ENCODE results near the gene LPP. TPM values are rescaled to one million over a fixed set of nuclear protein-coding genes. Genes with fewer than 3 reads are reported as not detected.

Gene LPP
- total RNA-seq, 1 donor from 2014 or later, result 23.1 TPM

GRCh38 chr3:188168186-188168585 lies 14.2 kb downstream of the LPP start:
- Mint-ChIP-seq H3K4me3 (ENCODE audit: unreplicated experiment) (no peak overlapping the region), H3K4me1 (ENCODE audit: low read depth, unreplicated experiment) (no peaks in the 10 kb centered on the region), H3K27ac (ENCODE audit: unreplicated experiment) (no peak overlapping the region), H3K9me3 (ENCODE audit: unreplicated experiment) (no peaks in the 10 kb centered on the region), H3K27me3 (ENCODE audit: unreplicated experiment) (peaks cover 2% of the 10 kb centered on the region), H3K36me3 (ENCODE audit: unreplicated experiment) (no peaks in the 10 kb centered on the region)
- no peak for TF ChIP-seq CTCF (IDR thresholded peaks at IDR 0.05; ENCODE audit: partially characterized antibody, unreplicated experiment)
- DNase-seq, result no peak

DNA sequence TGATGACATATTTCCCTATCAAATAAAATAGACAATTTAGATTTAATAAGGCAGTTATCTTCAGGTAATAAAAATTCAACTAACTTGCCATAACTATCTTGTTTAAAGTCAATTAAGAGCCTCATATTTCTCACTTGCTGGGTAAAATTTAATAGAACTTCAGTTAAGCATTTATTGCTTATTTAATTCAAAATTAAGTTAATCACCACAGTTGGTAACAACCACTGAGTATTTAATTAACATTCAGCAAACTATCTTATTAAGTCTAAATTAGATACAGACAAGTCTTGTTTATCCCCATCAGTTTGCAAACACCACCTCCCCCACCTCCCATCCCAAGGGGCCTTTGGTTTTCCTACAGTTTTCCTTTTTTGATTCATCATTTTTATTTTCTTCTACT lies 14.7 kb downstream of the LPP start:
- H3K36me3 Mint-ChIP-seq (ENCODE audit: unreplicated experiment), result no peaks in the 10 kb centered on the region
- no peaks in the 10 kb centered on the region for H3K9me3 Mint-ChIP-seq (ENCODE audit: unreplicated experiment)
- H3K27ac Mint-ChIP-seq (ENCODE audit: unreplicated experiment), result no peak overlapping the region
- TF ChIP-seq CTCF (IDR thresholded peaks at IDR 0.05; ENCODE audit: partially characterized antibody, unreplicated experiment), result no peak
- no peaks in the 10 kb centered on the region for H3K4me1 Mint-ChIP-seq (ENCODE audit: low read depth, unreplicated experiment)
- no peak overlapping the region for H3K4me3 Mint-ChIP-seq (ENCODE audit: unreplicated experiment)
- peaks cover 2% of the 10 kb centered on the region for H3K27me3 Mint-ChIP-seq (ENCODE audit: unreplicated experiment)
- DNase-seq, result no peak

- no peak for DNase-seq
- Mint-ChIP-seq H3K4me3 (ENCODE audit: unreplicated experiment) (no peak overlapping the region), H3K4me1 (ENCODE audit: low read depth, unreplicated experiment) (peaks cover 8% of the 10 kb centered on the region), H3K9me3 (ENCODE audit: unreplicated experiment) (no peaks in the 10 kb centered on the region), H3K36me3 (ENCODE audit: unreplicated experiment) (no peaks in the 10 kb centered on the region), H3K27ac (ENCODE audit: unreplicated experiment) (no peak overlapping the region), H3K27me3 (ENCODE audit: unreplicated experiment) (peaks cover 4% of the 10 kb centered on the region)
- no peak for TF ChIP-seq CTCF (IDR thresholded peaks at IDR 0.05; ENCODE audit: partially characterized antibody, unreplicated experiment)
Observed at GRCh38 chr3:188169830-188170455, 16.0 kb downstream of the LPP start.

DNA sequence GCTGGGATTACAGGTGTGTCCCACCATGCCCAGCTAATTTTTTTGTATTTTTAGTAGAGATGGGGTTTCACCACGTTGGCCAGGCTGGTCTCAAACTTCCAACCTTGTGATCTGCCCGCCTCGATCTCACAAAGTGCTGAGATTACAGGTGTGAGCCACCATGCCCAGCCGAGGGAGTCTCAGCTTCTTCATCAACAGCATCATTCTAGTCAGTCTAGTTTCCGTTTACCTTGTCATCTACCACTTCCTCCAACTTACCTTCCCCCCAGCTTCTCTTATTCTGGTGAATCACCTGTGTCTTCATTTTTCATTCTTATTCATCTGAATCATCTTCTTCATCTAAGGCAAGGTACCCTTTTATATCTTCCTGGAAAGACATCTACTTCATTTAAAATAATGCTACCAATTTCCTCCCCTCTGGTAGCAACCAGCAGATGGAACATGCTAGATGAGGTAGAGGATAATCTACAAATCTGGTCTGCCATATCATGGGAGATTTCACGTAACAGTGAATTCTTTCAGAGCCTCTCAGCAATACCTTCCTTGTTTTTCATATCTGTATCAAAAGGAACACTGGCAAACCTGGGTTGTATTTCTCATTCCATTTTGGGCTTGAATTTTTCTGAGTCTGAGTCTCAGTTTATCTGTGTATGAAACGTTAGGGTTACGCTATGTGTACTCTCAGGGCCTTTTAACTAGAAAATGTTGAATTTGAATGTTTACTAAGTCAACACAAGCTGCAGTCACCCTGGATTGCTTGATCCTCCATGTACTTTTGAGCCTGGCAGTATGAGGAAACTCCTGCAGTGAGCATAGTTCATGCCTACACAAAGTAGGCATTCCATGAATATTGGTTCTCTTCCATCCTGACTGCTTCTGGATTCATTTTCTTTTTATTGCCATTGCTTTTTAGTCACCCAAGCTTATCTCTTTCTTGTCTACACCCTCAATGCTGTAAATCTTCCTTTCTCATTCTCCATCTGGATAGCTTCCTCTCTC lies 16.8 kb downstream of the LPP start:
- no peak for TF ChIP-seq CTCF (IDR thresholded peaks at IDR 0.05; ENCODE audit: partially characterized antibody, unreplicated experiment)
- Mint-ChIP-seq H3K27me3 (ENCODE audit: unreplicated experiment) (peaks cover 4% of the 10 kb centered on the region), H3K4me1 (ENCODE audit: low read depth, unreplicated experiment) (peaks cover 8% of the 10 kb centered on the region), H3K27ac (ENCODE audit: unreplicated experiment) (no peak overlapping the region), H3K9me3 (ENCODE audit: unreplicated experiment) (no peaks in the 10 kb centered on the region), H3K4me3 (ENCODE audit: unreplicated experiment) (no peak overlapping the region), H3K36me3 (ENCODE audit: unreplicated experiment) (no peaks in the 10 kb centered on the region)
- DNase-seq, result no peak

Measured in glutamatergic neuron (in vitro differentiated cells).